GM18526 (cell line): ENCODE data around the gene TRMT1L.

Experiments used
- POLR2A ChIP-seq: IDR thresholded peaks from 3 replicates; pipeline ENCODE4 v1.6.1; 2011; ENCODE audit not compliant: insufficient read length; ENCODE audit errors: extremely low read depth

TRMT1L gene

DNA sequence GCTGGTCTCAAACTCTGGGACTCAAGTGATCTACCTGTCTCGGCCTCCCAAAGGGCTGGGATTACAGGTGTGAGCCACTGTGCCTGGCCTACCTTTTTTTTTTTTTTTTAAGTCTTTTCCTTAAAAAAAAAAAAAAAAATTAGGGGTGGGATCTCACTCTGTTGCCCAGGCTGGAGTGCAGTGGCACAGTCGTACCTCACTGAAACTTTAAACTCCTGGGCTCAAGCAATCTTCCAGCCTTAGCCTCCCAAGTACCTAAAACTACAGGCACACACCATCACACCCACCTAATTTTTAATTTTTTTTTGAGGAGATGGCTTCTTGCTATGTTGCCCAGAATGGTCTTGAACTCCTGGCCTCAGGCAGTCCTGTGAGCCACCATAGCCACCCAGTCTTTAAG lies 72.9 kb downstream of the TRMT1L start:
- TF ChIP-seq POLR2A = no peak

DNA sequence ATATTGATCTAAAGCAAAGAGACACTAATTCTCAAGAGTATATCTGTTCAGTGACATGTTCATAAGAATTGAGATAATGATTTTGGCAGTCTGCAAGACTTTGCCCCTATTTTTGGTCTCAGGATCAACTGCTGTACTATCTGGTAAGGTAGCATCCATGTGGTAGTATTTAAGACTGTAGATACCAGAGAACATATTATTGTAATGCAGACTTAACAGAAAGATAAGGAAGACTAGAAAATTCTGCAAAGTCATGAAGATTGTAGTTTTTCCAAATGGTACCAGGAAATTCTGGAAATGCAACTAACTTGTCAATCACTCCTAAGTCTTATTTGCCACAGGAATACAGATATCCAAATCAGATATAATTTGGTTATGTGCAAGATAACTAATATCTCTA lies 76.3 kb downstream of the TRMT1L start:
- TF ChIP-seq POLR2A = no peak

DNA sequence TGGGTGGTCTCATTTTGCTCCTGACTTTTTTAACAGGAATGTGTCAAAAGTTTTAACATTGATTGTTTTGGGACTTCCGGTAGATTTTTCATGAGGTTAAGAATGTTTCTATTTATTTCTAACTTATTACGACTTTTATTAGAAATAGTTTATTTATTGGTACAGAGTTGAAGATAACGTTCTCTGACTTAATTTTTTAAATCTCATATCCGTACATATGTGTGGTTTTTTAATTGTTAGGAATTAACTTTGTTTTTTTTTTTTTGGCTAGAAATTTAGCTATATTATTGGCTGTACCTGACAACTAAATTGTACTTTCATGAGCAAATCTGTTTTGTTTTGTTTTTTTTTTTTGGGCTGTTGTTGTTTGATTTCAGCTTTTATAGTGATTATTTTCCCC lies 79.4 kb downstream of the TRMT1L start:
- no peak for TF ChIP-seq POLR2A

DNA sequence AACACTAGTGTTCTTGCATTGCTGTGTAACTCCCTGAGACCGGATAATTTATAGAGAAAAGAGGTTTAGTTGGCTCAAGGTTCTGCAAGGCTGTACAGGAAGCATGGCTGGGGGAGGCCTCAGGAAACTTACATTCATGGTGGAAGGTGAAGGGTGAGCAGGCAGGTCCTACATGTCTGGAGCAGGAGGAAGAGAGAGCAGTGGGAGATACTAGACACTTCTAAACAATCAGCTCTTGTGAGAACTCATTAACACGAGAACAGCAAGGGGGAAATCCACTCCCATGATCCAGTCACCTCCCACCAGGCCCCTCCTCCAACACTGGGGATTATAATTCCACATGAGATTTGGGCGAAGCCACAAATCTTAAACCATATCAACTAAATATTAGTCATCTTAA lies 81.3 kb downstream of the TRMT1L start:
- TF ChIP-seq POLR2A = no peak

DNA sequence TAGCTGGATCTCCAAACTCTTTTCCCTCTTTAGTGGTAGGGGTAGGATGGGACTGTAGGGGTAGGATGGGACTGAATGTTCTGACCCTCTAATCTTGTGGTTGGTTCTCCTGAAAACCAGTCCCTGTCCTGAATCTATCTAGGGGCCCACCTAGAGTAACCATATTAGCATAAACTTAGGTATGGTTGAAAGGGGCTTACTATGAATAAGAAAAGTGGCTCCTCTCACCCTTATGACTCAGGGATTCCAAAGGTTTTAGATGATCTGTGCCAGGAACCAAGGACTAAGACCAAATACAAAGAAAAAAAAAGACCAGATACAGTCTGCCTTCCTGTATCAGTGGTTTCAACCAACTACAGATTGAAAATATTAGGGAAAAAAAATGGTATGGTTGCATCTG lies 82.4 kb downstream of the TRMT1L start:
- no peak for TF ChIP-seq POLR2A

DNA sequence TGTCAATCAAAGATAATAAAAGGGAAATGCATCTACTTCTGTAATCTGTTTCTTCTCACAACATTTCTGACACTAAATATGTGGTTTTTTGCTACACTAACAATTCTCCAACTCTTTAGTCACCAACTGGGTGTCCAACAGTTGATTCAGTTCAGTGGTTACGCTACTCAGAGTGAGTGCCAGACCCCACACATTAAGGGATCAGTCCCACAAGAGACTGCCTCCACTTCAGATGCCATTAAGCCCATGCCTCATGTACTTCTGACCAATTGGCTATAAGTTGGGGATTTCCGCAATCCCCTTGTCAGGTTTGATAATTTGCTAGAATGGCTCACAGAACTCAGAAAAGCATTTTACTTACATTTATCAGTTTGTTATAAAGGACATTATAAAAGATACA lies 83.0 kb downstream of the TRMT1L start:
- no peak for TF ChIP-seq POLR2A

DNA sequence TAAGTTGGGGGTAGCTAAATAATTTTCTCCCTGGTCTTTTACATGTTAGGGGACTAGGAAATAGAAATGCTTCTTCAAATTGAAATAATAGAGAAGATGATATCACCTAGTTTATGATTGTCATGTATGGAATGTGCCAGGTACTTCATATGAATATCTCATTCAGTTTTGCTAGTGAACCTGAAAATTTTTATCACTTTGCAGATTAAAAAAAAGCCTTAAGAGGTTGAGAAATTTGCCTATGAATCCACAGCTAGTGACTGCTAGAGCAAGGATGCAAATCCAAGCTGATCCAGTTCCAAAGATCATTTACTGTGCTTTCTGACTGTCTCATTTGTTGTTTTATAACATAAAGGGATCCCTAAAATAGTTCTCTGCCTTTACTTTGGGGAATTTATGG lies 86.7 kb downstream of the TRMT1L start:
- no peak for TF ChIP-seq POLR2A

DNA sequence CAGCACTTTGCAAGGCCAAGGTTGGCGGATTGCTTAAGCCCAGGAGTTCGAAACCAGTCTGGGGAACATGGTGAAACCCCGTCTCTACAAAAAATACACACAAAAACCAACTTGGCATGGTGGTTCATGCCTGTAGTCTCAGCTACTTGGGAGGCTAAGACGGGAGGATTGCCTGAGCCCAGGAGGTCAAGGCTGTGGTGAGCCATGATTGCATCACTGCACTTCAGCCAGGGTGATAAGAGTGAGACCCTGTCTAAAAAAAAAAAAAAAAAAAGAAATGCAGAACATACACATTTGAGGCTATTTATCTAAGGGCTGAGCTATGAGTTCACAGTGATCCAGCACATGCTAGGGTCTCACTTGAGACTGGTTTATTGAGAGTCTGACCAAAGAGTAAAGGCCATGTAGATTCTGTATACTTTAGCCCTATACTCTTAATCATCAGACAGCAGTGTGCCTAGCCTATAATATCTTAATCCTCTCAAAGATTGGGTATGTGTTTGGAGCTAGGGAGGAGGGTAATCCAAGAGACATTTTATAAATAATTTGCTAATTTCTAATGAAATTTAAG lies 87.5 kb downstream of the TRMT1L start:
- no peak for TF ChIP-seq POLR2A

DNA sequence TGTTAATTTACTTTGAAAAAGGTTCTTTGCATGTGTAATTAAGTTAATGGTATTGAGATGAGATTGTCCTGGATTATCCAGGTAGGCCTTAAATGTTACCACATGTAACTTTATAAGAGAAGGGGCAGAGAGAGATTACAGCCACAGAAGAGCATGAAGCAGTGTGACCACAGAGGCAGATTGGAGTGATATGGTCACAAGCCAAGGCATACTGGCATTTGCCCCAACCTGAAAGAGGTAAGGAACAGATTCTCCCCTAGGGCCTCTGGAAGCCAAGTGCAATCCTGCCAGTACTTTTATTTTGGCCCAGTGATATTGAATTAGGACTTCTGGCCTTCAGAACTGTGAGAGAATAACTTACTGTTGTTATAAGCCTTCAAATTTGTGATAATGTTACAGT lies 88.4 kb downstream of the TRMT1L start:
- no peak for TF ChIP-seq POLR2A
